Fibroblast of pulmonary artery (primary cell): ENCODE results near the gene SEC14L5.
A peak's percentile ranks its signal among the peaks of the same experiment; 100 is the strongest.
"Not testable (repeated sequence)": the region's sequence is repeated elsewhere in the genome, so short reads cannot be mapped to it uniquely, and the experiment has no call there.

Source experiments
- DNase-seq: peaks from one replicate; pipeline ENCODE4 v3.0.0-alpha.2; 2010; ENCODE audit warnings: low read depth
- H3K4me3 ChIP-seq: replicated peaks from 2 replicates; pipeline ENCODE4 v1.5.1; 2011; ENCODE audit warnings: low read depth, mild to moderate bottlenecking, control low read depth, low read length, moderate library complexity
- TF ChIP-seq, protein P1 (sequence below): IDR thresholded peaks from 2 replicates; pipeline ENCODE4 v1.5.1; 2011; ENCODE audit warnings: mild to moderate bottlenecking, control low read depth, low read length, inconsistent platforms; ENCODE audit errors: missing control alignments

SEC14L5 gene

GRCh38 chr16:5044011-5044540 lies 85.9 kb downstream of the SEC14L5 start:
- DNase-seq = no peak
- H3K4me3 ChIP-seq = no peak overlapping the region
- TF ChIP-seq, protein P1, sequence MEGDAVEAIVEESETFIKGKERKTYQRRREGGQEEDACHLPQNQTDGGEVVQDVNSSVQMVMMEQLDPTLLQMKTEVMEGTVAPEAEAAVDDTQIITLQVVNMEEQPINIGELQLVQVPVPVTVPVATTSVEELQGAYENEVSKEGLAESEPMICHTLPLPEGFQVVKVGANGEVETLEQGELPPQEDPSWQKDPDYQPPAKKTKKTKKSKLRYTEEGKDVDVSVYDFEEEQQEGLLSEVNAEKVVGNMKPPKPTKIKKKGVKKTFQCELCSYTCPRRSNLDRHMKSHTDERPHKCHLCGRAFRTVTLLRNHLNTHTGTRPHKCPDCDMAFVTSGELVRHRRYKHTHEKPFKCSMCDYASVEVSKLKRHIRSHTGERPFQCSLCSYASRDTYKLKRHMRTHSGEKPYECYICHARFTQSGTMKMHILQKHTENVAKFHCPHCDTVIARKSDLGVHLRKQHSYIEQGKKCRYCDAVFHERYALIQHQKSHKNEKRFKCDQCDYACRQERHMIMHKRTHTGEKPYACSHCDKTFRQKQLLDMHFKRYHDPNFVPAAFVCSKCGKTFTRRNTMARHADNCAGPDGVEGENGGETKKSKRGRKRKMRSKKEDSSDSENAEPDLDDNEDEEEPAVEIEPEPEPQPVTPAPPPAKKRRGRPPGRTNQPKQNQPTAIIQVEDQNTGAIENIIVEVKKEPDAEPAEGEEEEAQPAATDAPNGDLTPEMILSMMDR = no peak

- DNase-seq, H3K4me3 ChIP-seq: not testable (repeated sequence)
Observed at GRCh38 chr16:5044581-5044980, 86.5 kb downstream of the SEC14L5 start.

DNA sequence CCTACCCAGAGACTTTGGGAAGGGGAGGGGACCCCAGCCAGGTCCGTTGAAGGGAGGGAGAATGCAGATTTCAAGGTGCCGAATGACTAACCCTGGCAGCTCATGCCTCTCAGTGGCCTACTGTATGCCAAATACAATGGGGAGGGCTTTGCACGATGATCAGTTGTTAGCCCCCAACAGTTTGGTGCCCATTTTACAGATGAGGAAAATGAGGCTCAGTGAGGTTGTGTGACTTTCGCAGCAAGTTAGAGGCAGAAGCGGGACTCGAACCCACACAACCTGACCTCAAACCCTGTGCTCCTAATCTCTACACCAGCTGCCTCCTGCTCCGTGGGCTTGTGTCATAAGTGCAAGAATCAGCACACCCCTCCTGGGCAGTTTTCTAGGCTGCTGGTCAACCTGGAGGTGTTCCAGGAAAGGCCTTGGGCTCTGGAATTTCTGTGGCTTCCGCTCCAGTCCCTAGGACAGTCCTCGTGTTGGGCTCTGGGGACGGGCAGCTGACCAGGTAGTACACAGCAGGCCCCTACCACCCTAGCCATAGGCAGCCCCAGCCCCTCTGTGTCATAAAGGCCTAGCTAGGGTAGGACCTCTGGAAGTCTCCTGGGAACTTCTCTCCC lies 87.5 kb downstream of the SEC14L5 start:
- H3K4me3 ChIP-seq = no peak overlapping the region
- TF ChIP-seq, protein P1 = no peak
- DNase-seq = no peak

- no peak overlapping the region for H3K4me3 ChIP-seq
- no peak for DNase-seq
- TF ChIP-seq, protein P1 = no peak
Observed at GRCh38 chr16:5046914-5047313, 88.8 kb downstream of the SEC14L5 start.

DNA sequence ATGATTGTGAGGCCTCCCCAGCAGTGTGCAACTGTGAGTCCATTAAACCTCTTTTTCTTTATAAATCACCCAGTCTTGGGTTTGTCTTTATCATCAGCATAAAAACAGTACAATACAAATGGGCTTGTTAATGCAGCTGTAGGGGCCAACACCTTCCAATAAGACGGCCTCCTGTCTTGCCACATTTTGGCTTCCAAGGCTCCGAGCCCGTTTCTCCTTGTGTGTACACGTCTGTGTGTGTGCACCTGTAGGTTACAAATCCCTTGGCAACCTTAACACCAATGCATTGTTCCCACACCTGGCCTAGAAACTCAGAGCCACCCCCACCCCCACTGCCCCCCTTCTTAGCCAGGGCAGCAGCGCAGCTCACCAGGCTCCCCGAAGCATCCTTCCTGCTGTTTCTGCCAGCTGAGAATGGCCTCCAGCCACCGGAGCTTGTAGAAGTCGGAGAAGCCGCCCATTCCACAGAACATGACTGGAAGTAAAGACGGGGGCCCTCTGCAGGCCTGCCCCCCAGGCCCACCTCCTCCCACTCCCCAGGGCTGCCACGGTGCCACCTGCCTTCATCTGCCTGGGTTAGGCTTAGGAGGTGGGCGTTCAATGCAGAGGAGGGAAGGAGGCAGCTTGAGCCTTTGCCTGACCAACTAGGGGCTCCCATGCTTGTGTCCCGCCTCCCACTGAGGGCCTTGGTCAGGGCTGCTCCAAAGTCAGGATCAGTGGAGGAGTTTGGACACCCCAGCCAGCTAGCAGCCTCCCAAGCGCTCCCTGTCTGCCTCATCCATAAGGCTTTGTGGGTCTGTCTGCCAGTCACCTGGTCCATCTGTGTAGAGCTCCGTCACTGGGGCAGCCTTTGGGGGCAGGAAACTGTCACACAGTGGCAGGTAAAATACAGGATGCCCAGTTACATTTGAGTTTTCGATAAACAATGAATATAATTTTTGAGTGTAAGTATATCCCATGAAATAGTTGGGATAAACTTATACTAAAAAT lies 97.0 kb downstream of the SEC14L5 start:
- no peak overlapping the region for H3K4me3 ChIP-seq
- no peak for DNase-seq
- TF ChIP-seq, protein P1 = no peak

- no peak overlapping the region for H3K4me3 ChIP-seq
- TF ChIP-seq, protein P1 = peak; percentile 48
- DNase-seq = no peak
Observed at GRCh38 chr16:5056352-5056751, 98.2 kb downstream of the SEC14L5 start.

GRCh38 chr16:5058476-5058875 lies 100.3 kb downstream of the SEC14L5 start:
- DNase-seq = peak; percentile 38
- TF ChIP-seq, protein P1 = peak; percentile 40
- no peak overlapping the region for H3K4me3 ChIP-seq
